NCI-H2227 treated with DMSO at 0.1 percent for 48 hours (cell line): ENCODE measurements around the gene CD9.
"Not testable (repeated sequence)": the region's sequence is repeated elsewhere in the genome, so short reads cannot be mapped to it uniquely, and the experiment has no call there.

Experiments
- DNase-seq: peaks from one replicate; lab custom pipeline; 2025; lab: John Stamatoyannopoulos, UW

CD9 gene

DNA sequence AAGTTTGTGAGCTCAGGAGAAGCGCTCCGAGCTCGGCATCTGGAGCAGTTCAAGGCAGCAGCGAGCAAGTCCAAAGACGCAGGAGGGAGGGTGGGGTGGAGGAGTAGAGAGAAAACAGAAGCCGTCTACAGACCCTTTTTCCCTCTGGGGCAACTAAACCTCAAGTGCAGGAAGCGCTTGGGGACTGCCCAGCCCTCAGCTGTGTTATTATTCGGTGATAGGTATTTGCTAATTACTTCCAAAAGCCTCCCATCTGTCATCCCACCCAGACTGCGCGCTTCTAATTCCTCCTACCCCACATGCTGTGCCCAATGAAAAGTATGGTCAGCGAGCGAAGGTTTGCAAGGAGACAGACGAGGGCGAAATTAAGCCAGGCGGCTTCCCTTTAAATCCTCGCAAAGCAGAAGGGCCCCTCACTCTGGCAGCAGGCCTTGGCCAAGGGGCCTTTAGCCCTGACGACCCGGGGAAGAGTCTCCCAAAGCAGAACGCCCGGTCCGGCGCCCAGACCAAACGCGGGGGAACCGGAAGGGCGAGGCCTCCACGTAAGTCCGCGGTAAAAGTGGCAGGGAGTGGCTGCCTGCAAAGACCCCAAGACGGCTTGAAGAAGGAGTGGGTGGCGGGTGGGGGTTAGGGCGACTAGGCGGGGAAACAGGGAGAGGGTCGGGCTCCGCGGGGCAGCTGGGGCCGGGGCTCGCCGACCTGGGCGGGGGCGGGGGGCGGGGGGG, 507 bp upstream of the CD9 start:
- peak; percentile 15 for DNase-seq

DNA sequence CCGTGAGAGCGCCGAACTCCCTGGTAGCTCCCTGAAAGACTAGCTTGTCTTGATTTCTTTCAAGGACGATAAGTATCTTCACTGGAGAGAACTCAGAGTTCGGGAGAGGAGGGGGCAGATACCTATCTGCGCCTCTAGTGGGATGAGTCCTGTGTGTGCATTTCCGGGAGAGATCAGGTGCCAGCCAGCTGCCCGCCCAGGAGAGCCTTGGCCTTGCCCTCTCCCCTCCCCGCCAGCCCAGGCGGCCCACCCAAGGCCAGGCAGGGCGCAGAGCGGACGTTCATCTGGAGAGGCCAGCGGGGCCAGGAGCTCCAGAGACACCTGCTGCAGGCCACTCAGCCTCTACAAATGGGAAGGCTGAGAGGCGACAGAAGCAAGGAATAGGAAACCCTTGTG, 1.0 kb downstream of the CD9 start:
- no peak for DNase-seq

DNA sequence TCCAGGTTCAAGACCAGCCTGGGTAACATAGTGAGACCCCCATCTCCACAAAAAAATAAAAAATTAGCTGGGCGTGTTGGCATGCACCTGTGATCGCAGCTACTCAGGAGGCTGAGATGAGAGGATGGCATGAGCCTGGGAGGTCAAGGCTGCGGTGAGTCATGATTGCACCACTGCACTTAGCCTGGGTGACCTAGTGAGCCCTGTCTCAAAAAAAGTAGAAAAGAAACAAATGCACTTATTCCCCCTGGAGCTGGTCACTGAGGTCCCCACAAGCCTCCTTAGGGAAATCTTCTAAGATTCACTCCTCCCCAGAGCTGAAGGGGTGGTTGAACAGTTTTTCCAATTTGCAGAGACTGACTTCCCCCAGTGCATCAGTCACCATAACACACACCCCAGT, 1.6 kb downstream of the CD9 start:
- no peak for DNase-seq

DNA sequence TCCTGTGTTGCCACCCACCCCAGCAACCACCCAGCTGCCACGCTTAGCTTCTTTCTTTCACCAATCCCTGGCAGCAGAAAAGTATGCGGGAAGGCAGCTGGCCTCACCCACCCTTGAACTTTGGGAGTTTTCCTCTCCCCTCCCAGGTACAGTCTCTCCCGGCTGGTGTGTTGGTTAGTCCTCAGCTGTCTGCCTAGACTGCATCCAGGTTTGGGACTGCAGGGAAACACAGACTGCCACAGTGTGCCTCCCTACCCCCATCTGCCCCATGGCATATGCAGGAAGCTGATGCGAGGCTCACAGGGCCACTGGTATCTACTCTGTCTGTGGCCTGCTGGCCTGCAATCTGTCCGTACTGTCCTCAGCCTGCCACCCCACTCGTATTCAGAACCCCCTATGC, 2.1 kb downstream of the CD9 start:
- DNase-seq = no peak

DNA sequence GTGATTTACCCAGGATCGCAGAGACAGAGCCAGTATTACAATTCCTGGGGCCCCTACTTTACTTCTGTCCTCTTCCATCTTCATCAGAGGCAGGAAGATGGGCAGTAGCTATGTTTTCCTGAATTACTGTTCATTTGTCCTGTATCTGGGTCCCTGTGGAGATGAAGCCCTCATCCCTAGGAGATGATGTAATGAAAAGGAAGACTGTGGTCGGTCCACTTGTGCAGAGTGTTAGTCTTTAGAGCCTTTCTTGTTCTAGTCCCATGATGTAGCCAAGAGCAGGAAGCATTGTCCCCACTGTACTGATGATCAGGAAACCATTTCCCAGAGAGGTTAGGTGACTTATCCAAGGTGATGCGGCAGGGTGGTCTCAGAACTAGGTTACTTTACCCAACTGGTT, 2.6 kb downstream of the CD9 start:
- DNase-seq = no peak

DNA sequence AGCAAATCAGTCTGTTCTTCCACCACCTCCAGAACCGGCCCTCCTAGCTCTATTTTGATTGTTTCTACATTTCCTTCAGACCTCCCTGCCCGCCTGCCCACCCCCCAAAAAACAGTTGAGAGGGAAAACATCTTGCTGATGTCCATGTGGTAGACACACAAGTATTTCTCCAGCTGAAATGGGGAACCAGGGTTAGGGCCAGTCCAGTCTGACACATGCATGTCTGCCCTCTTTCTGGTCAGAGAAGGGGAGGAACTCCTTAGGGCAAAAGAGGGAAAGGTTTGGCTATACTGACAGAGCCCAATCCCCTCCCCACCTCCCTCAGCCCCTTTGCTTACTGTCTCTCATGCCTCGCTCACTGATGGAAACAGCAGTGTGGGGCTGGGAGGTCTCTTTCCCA, 3.4 kb downstream of the CD9 start:
- no peak for DNase-seq

DNA sequence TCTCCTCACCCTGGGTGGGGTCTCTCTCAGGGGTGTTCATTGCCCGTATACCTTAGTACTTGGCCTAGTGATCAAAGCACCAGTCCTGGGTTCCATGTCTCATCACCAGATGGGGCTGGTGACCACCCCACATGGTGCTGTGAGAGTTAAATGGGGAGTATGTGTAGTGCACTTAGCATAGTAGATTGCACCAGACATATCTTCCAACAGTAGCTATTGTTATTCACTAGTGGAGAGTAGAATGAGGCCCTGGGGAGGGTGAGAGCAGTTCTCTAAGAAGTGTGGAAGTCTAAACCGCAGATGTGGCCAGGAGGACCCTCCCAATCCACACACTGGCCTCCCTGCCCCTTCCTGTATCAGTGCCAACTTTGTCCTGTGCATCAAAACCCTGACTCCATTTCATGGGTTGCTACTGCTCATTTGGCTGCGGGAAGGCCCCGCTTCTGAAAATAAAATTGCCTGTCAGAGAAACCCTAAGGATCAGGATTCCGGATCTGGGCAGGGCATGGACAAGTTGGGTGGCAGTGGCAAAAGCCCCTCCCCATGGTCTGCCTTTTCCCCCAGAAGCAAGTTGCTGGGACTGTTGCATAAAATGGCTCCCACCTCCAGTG, 4.4 kb downstream of the CD9 start:
- DNase-seq = no peak

DNA sequence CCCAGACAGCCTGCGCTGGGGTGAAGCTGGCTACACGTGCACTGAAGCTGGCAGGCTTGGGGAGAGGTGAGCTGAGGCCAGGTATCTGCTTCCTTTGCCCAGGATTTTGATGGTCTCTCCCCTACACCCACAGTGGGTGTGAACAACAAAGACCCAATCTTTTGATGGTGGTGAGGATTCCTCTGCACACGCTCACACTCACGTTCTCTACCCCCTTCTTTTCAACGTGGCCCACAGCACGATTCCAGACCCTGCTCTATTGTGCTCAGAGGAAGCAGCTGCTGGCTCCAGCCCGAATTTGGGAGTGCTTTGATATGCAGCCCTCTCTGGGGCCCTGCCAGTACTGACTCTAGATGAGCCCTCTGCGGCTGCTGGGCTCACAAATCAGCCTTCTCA, 4.9 kb downstream of the CD9 start:
- DNase-seq = no peak

DNA sequence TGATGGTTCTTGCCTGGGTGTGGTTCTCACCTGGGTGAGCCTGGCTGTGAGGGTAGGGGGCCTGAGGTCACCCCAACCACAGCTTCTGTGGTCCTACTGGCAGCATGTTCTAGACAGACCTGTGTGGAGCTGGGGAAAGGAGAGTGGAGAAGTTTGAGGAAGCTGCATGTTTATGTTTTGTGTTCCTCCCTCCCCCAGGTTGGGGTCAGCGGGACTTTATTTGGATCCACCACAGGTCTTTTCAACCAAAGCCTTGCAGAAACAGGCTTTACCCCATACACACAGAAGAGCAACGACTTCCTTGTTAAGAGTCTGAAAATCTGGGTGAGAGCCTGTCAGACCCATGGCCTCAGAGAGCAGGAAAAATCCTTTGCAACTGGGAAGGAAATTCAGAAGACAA, 5.6 kb downstream of the CD9 start:
- DNase-seq = no peak

DNA sequence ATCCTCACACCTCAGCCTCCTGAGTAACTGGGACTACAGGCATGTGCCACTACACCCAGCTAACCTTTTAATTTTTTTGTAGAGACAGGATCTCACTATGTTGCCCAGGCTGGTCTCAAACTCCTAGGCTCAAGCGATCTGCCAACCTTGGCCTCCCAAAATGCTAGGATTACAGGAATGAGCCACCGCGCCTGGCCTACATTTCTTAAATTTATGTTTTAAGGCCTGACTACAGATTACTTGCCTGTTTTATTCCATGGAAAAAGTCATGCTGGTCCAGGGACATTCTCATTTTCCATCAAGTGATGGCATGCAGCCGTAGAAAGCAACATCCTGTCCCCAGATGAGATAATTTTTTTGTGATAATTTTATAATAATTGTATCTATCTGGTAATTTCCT, 6.1 kb downstream of the CD9 start:
- DNase-seq = no peak

DNA sequence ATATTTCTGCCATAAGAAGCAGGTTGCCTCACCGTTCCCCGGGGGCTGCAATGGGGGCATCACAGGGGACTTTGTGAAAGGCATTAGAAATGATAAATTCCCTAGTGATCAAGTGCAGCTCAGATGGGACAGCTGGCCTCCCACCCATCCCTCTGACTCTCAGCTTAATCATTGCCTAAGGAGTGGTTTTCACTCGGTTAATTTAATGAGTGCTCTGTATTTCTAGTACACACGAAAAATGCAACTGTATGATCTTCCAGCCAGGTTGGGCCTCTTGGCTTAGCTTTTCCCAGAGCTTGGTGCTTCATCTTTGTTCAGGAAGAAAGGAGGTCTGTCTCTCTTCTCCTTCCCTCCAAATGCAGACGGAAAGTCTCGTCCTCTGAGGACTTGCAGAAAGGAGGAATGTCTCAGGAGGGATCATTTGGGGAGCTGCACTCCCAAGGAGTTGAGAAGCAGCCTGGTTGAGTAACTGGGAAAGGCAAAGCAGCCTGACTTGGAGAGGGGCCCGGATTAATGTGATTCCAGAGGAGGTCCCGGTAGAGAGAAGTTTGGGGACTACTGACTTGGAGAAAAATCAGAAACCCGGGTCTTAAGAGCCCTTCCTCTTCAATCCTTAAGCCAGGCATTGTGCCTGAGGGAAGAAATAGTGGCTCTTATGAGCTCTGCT, 7.2 kb downstream of the CD9 start:
- DNase-seq = no peak

DNA sequence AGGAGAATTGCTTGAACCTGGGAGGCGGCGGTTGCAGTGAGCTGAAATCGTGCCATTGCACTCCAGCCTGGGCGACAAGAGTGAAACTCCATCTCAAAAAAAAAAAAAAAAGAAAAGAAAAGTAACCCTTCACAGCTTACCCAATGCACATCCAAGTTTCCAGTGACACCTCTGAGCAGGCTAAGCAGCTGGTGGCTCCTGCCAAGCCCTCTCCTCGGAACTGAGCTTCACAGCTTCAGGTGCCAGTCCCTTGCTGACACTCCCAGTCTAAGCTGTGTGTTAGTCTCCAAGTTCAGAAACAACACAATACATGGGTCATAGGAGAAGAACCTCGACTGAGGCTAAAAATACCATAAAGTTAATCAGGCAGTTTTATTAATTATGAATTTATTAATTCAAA, 7.9 kb downstream of the CD9 start:
- DNase-seq = no peak

DNA sequence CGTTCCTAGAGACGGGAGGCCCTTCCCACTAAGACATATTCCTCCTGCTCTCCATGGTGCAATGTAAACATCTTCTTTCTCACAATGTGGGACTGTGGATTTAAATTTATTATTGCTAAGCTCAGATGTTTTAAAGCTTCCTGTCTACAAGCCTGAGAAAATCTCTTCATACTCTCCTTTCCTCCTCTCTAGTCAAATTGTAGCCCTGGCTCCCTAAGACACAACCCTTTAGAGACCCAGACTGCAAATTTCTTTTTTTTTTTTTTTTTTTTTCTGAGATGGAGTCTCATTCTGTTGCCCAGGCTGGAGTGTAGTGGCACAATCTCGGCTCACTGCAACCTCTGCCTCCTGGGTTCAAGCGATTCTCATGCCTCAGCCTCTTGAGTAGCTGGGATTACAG, 9.2 kb downstream of the CD9 start:
- not testable (repeated sequence) for DNase-seq

DNA sequence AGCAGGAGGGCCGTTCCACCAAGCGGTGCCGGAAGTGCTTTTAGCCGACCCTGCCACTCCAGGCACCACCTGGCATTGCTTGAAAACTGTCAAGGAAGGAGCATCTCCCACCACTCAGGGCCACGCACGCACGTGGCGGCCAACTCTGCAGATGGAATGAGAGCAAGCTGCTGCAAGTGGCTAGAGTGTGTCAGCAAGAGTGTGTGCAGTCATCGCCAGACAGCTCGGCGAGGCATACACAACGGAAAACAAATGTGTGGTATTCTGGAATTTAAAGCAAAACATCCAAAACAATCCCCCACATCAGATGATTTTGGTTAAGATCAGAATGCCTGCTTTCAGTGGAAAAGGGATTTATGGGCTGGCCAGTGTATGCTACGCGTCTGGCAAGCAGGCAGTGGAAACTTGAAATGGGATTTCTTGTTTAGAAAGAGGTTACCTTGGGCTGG, 11.2 kb downstream of the CD9 start:
- no peak for DNase-seq

DNA sequence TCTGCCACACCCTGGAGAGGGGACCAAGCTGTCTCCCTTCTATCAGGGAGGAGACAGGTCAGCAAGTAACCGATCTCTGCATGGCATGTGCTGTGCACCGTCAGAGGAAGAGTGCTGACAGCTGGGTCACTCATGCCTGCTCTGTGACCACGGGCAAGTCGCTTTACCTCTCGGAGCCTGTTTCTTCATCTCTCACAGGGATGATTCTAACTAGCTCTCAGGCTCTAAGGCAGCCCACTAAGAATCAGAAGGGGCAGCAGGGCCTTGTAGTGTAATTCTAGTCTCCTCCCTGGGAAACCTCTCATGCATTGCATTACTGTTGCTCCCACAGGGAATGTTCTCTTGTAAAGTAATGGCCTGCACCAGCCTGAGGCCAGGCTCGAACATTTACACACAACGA, 11.9 kb downstream of the CD9 start:
- no peak for DNase-seq

DNA sequence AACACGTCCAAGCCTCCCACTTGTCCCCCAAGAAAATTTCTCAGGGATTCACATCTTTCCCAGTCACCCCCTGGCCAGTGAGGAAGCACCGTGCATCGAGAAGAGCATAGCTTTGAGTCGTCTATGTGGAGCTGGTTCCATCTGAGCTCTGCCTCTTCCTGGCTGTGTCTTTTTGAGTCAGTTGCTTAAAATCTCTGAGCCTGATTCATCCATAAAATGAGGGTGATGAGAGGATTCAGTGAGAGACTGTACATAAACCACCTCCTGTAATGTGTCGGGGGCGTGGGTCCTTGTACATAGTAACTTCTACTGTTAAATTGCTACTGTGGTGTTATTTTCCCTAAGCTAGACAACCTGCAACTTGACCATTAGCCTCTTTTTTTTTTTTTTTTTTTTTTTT, 13.8 kb downstream of the CD9 start:
- no peak for DNase-seq

DNA sequence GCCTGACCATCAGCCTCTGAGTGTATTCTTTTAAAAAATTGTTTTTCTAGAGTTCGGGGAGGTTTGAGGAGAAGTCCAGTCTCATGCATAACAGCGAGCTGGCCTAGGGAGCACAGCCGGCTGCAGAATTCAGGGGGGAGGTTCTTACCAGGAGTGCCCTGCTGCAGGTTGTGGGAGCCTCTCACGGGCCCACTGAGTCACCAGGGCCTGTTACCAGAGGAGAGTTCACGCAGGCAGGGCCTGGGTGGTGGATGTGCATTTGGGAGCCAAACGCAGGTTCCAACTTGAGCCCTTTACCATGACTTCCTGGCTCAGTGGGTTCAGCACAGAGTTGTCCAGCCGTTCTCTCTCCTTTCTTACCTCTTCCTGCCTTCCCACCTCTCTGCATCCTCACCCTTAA, 14.4 kb downstream of the CD9 start:
- DNase-seq = no peak

DNA sequence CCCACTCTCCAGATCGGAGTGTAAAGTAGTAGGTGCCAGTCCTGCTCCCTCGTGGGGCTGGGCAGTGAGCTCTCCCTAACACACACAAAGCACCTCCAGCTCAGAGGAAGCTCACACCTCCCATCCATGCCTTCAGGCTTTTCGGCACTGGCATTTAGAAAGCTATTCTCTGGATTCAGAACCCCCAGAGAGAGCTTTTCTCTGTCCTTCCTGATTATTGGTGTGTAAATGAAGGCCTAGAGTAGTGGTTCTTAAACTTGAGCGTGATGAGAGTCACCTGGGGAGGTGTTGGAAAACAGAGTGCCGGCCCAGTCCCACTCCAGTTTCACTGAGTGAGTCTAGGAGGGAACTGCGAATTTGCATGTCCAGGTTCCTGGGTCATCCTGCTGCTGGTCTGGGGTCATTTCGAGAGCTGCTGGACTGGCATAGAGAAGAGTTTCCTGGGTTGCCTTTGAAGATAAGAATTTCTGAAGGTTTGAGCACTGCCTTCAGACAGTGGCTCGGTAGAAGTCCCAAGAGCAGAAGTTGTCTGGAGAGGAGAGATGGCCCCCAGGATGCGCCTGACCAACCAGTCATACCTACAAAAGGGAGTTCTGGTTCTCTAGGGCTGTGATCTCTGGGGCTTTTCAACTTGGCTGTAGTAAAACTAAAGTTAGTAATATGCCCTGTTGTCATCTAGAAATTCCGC, 15.1 kb downstream of the CD9 start:
- no peak for DNase-seq

DNA sequence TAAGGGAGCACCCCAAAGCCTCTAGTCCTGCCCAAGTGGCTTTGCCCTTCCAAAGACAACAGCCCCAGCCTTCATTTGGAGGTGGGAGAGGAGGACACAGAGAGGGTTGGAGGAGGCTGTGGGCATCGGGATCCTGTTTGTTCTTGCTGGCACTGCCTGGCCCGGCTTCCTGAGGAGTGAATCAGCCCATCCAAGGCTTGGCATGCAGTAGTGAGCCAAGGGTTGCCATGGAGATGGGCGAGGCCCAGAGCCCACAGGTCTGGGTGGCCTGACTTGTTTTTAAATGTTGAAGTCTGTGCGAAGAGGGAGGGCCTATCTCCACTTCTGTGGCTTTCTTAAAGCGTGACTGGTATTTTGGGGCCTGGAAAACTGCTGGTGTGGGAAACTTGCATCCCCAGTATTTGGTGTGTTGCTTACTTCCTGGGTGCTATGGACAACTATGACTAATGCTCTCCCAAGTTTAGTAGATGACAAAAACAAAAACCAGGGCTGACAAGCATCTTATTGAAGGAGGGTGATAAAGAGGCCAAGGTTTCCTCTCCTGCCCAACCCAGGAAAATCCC, 15.8 kb downstream of the CD9 start:
- no peak for DNase-seq

DNA sequence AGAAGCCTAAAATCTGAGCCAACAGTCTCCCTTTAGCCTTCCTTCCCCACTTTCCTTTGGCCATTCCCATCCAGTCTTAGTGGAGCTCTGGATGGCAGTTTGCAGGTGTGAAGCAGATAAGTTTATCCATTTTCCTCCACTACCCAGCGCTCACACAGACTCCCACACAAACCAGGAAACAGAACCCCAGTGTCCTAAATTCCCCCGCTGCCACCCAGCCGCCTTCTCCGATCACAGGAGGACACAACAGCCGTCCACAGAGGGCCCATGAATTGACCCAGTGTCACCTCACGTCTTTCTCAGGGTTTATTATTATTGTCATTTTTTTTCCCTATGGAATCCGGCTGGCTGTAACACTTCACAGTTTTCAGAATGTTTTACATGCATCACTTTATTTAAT, 16.4 kb downstream of the CD9 start:
- DNase-seq = no peak

DNA sequence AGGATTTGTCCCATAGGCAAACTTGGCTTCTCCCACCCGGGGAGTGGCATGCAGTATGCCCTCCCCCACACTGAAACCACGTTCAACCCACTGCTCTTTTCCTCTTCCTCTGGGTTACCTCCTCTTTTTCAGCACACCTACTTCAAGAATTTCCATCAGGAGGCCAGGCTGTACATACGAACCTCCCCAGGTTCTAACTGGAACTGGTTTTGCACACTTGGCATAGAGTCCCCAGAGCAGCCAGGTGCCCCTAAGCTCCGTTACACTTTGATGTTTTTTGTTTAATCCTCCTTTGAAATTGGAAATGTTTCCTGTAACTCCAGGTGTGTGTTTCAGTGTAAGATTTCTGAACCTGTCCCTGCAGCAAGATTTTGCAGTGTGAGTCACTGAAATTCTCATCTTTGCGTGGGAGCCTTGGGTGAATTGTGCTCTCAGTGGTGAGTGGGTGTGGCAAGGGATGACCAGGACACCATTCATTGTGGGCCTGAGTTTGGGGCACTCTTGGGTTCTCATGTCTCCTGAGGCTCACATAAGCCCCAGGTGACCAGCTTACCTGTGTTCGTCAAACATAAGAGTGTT, 18.2 kb downstream of the CD9 start:
- no peak for DNase-seq

DNA sequence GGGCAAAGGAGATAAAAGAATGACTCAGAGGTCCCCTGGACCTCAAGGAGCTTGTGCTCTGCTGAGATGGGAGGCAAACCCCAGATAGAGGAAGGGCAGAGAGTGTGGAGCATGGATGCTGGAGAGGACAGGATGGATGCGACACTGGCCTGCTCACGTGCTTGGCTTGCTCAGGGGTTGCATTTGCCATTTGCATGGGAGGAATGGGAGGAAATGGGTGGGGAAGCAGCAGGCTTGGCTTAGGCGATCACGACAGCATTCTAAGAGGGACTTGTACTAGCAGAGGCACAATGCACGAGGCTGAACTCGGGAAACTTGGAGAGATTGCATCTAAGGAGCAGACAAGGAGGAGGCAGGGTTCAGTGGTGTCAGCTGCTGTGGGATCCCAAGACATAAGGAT, 19.8 kb downstream of the CD9 start:
- DNase-seq = no peak
